Activated B cell treated with CpG ODN at 0.5 μM for 24 hours (primary cell): ENCODE results near the gene ARHGEF10L. TPM values are rescaled to one million over a fixed set of nuclear protein-coding genes. Genes with fewer than 3 reads are reported as not detected.

ENCODE experiments used
- ATAC-seq: fragments of 200-7000 bp; cut with Tn5 transposase; one replicate; pipeline ENCODE4 v1.10.0; 2021; ENCODE audit warnings: low read depth, mild to moderate bottlenecking, moderate library complexity
- CTCF ChIA-PET: fragments of 350-600 bp; sonication (Branson Sonifier 250); formaldehyde crosslinking; loops from one replicate; lab custom pipeline; 2021; ENCODE audit warnings: antibody characterized with exemption; lab: Charles Lee
- POLR2A ChIA-PET: fragments of 350-600 bp; sonication (Branson Sonifier 250); formaldehyde crosslinking; loops from one replicate; lab custom pipeline; 2021; ENCODE audit warnings: antibody characterized with exemption; lab: Charles Lee
- DNase-seq: peaks from one replicate; pipeline ENCODE4 v3.0.0; 2022
- H3K27ac Mint-ChIP-seq: one replicate; pipeline ENCODE4 v1.8.0; 2020; ENCODE audit warnings: mixed read lengths
- H3K27me3 Mint-ChIP-seq: one replicate; pipeline ENCODE4 v1.8.0; 2021; ENCODE audit warnings: mixed read lengths
- H3K36me3 Mint-ChIP-seq: one replicate; pipeline ENCODE4 v1.8.0; 2021; ENCODE audit warnings: low read depth, mixed read lengths
- H3K4me1 Mint-ChIP-seq: one replicate; pipeline ENCODE4 v1.8.0; 2021; ENCODE audit warnings: mixed read lengths
- H3K4me3 Mint-ChIP-seq: one replicate; pipeline ENCODE4 v1.8.0; 2020; ENCODE audit warnings: mild to moderate bottlenecking, mixed read lengths
- H3K9me3 Mint-ChIP-seq: one replicate; pipeline ENCODE4 v1.8.0; 2020; ENCODE audit warnings: mixed read lengths
- CTCF ChIP-seq: fragments of 200-600 bp; IDR thresholded peaks from one replicate; pipeline ENCODE4 v1.8.0; 2022; ENCODE audit warnings: antibody characterized with exemption, mild to moderate bottlenecking
- intact Hi-C: fragments of 100-400 bp; cut with micrococcal nuclease; formaldehyde crosslinking; loops from one replicate; pipeline ENCODE4 v1.15.1; 2024
- total RNA-seq: library from RNA; stranded (reverse); gene quantifications from 2 replicates; pipeline ENCODE4 v1.2.3, GENCODE V29; 2022

The ARHGEF10L gene
- total RNA-seq, 1 donor from 2014 or later = 0.62 TPM

GRCh38 chr1:17596651-17597509, 57.4 kb downstream of the ARHGEF10L start:
- no peaks in the 10 kb centered on the region for H3K9me3 Mint-ChIP-seq
- CTCF ChIA-PET = no interaction called here
- no peak overlapping the region for H3K27ac Mint-ChIP-seq
- POLR2A ChIA-PET = interaction anchor here (0.7 kb wide), 1 partner anchor 545 kb away, joined by 3 read pairs; no protein-coding TSS in a partner anchor
- intact Hi-C loops = no loop called here
- H3K27me3 Mint-ChIP-seq = no peaks in the 10 kb centered on the region
- no peak for ATAC-seq
- no peak for TF ChIP-seq CTCF
- H3K36me3 Mint-ChIP-seq = no peaks in the 10 kb centered on the region
- no peak for DNase-seq
- no peaks in the 10 kb centered on the region for H3K4me1 Mint-ChIP-seq
- no peak overlapping the region for H3K4me3 Mint-ChIP-seq

DNA sequence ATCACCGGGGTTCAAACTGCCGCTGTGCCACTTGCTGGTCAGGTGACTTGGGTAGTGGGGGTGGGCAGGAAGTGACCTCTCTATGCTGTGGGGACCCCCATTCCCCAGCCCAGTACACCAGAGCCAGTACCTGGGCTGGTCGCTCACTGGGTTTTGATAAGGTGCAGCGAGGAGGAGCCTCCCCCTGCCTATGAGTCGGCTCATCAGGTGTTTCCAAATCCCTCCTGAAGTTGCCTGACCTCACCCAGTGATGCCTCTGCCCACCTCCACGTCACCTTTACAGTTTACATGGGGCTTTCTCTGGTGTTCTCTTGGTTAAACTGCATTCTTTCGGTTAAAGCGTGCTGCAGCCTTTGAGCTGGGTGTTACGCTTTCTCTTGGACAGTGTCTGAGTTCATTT, 58.2 kb downstream of the ARHGEF10L start:
- Mint-ChIP-seq H3K36me3 (no peaks in the 10 kb centered on the region), H3K4me1 (no peaks in the 10 kb centered on the region), H3K9me3 (no peaks in the 10 kb centered on the region), H3K27me3 (no peaks in the 10 kb centered on the region), H3K4me3 (no peak overlapping the region), H3K27ac (no peak overlapping the region)
- no peak for ATAC-seq
- POLR2A ChIA-PET = no interaction called here
- CTCF ChIA-PET = no interaction called here
- no peak for TF ChIP-seq CTCF
- intact Hi-C loops = no loop called here
- no peak for DNase-seq

DNA sequence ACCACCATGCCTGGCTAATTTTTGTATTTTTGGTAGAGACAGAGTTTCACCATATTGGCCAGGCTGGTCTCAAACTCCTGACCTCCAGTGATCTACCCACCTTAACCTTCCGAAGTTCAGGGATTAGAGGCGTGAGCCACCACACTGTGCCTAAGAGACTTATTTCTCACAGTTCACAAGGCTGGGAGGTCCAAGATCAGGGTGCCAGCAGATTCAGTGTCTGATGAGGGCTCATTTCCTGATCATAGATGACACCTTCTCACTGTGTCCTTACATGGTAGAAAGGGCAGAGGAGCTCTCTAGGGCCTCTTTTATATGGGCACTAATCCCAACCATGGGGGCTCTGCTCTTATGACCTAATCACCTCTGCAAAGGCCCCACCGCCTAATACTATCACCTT, 58.8 kb downstream of the ARHGEF10L start:
- no peak for DNase-seq
- POLR2A ChIA-PET = no interaction called here
- CTCF ChIA-PET = no interaction called here
- intact Hi-C loops = no loop called here
- H3K36me3 Mint-ChIP-seq = no peaks in the 10 kb centered on the region
- no peak for ATAC-seq
- H3K9me3 Mint-ChIP-seq = no peaks in the 10 kb centered on the region
- H3K4me1 Mint-ChIP-seq = no peaks in the 10 kb centered on the region
- H3K4me3 Mint-ChIP-seq = no peak overlapping the region
- no peak overlapping the region for H3K27ac Mint-ChIP-seq
- no peaks in the 10 kb centered on the region for H3K27me3 Mint-ChIP-seq
- TF ChIP-seq CTCF = no peak

GRCh38 chr1:17599291-17599953, 59.9 kb downstream of the ARHGEF10L start:
- intact Hi-C loops = no loop called here
- H3K36me3 Mint-ChIP-seq = no peaks in the 10 kb centered on the region
- ATAC-seq (no peak), DNase-seq (no peak)
- POLR2A ChIA-PET = no interaction called here
- H3K27ac Mint-ChIP-seq = no peak overlapping the region
- CTCF ChIA-PET = interaction anchor here (0.6 kb wide), 1 partner anchor 437 kb away, joined by 3 read pairs; no protein-coding TSS in a partner anchor
- no peaks in the 10 kb centered on the region for H3K4me1 Mint-ChIP-seq
- TF ChIP-seq CTCF = no peak
- H3K27me3 Mint-ChIP-seq = no peaks in the 10 kb centered on the region
- H3K4me3 Mint-ChIP-seq = no peak overlapping the region
- H3K9me3 Mint-ChIP-seq = no peaks in the 10 kb centered on the region

GRCh38 chr1:17599954-17600300, 60.4 kb downstream of the ARHGEF10L start:
- TF ChIP-seq CTCF = no peak
- no peaks in the 10 kb centered on the region for H3K36me3 Mint-ChIP-seq
- H3K9me3 Mint-ChIP-seq = no peaks in the 10 kb centered on the region
- no peak overlapping the region for H3K4me3 Mint-ChIP-seq
- no peak for DNase-seq
- ATAC-seq = no peak
- ChIA-PET CTCF (interaction anchor here (0.6 kb wide), 1 partner anchor 436 kb away, joined by 3 read pairs; no protein-coding TSS in a partner anchor), POLR2A (no interaction called here)
- H3K4me1 Mint-ChIP-seq = no peaks in the 10 kb centered on the region
- no peak overlapping the region for H3K27ac Mint-ChIP-seq
- H3K27me3 Mint-ChIP-seq = no peaks in the 10 kb centered on the region
- intact Hi-C loops = no loop called here
